HG03045 (cell line): ENCODE measurements around the gene LMO7.
A peak's percentile ranks its signal among the peaks of the same experiment; 100 is the strongest.

Experiments used
- ATAC-seq: cut with Tn5 transposase; IDR thresholded peaks from one replicate; pipeline ENCODE4 v1.9.1; 2021; ENCODE audit warnings: mild to moderate bottlenecking, moderate library complexity; ENCODE audit not compliant: unreplicated experiment

The LMO7 gene

GRCh38 chr13:75796825-75797224, 160.7 kb downstream of the LMO7 start:
- no peak for ATAC-seq

DNA sequence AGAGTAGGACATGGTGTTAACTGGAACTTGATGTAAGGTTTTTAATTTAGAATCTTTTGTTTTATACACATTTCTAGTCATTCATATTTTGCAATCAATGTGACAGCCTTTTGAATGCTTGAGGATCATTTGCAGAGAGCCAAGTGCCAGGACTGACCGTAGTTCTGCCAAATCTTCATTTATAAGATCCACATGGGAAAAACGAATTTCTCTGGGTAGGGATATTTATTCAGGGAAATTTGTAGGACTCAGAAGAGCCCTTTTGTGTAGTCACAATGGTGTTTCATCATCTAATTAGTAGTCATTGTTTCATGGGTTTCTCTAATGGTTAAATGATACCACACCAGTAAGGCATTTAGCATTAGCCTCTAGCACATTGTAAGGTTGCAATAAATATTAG, 161.1 kb downstream of the LMO7 start:
- no peak for ATAC-seq

DNA sequence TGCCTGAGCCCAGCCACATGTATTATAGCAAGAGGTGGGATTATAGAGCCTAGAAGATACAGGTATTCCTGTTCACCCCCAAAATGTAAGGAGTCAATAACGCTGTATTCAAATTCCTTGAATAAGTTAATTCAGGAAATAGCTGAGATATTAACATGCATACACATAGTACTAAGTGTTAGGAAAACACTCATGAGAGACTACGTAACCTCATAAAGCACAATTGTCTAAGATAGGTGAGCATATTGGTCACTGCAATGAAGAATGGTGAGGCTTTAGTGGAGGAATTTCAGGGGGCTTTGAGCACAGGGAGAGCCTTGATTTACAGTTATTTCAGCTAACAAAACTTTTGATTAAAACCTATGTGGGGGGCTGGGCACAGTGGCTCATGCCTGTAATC, 161.6 kb downstream of the LMO7 start:
- no peak for ATAC-seq

GRCh38 chr13:75798353-75799255, 162.5 kb downstream of the LMO7 start:
- ATAC-seq, result no peak

- no peak for ATAC-seq
Observed at GRCh38 chr13:75800545-75800944, 164.4 kb downstream of the LMO7 start.

DNA sequence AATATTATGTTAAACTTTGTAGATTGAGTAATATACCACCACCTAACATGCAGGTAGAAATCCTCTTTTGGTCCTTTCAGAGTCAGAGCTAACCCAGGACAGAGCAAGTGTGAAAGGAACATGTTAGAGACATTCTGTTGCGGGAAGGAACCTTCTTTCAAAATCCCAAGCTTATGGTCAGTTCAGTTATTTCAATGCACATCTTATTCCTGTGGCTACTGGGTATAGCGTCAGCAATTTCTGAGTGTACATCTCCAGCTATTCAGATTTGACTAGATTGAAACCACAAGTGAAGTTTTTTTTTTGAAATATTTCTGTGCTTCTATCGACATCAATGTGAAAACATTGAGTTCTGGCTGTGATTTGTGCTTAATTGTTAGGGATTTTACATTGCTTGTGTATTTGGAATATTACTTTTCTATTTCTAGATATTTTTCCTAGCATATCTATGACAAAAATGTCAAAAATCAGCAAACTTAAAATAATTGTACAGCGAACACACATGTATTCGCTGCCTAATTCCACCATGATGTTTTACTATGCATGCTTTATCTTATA, 165.3 kb downstream of the LMO7 start:
- no peak for ATAC-seq

GRCh38 chr13:75802161-75802560, 166.0 kb downstream of the LMO7 start:
- no peak for ATAC-seq

- peak; percentile 54 for ATAC-seq
Observed at GRCh38 chr13:75803164-75803611, 167.1 kb downstream of the LMO7 start.

- no peak for ATAC-seq
Observed at GRCh38 chr13:75804054-75804453, 167.9 kb downstream of the LMO7 start.

DNA sequence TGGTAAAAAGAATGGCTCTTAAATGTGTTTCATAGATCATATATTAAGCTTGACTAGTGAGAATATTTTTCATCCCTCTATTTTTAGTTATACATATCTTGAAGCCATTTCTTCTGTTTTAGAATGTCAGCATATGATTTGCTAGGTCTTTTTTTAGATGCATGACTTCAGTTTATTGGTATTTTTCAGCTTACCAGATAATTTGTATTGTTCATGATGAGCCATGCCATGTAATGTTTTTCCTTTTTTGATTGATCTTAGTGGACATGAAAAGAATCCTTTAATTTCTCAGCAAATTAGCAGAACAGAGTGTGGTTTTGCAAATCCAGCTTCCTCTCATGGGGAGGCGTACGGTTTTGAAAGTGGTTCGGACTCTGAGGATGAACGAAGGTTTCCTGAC, 168.5 kb downstream of the LMO7 start:
- ATAC-seq, result no peak

DNA sequence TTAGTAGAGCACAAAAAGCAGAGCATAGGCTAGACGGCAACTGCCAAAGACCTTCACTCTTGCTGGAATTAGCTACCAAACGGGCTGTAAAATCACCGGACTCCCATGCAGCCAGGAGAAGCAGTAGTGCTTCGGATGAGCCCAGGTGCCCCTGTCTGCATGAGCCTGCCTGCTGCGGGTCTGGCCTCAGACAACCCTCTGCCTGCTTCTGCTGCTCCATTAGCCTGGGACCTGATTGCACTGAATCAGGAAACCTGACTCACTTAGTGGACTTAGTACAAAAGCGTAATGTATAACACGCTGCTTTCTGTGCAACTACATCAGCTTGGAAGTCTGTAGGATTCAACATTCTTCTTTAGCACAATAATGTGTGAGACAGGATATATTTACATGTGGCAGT, 170.0 kb downstream of the LMO7 start:
- ATAC-seq, result no peak

DNA sequence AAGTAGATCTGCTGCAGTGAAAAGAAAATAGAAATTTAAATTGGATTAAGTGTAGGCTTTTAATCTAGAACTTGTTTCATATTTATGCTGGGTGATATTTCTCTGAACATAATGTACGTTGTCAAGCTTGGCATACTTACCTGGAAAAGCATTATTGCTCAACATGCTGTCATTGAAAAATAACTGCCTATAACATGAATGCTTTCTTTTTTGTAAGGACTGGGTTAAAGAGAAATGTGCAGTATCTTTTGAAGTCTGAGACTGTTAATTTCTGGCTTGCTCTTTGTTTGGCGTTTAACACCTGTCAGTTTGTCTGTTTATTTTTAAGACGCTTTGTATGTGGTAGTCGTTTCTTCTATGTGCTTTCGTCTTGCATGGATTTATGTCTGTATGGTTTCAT, 175.2 kb downstream of the LMO7 start:
- ATAC-seq, result no peak

GRCh38 chr13:75811841-75812240, 175.7 kb downstream of the LMO7 start:
- ATAC-seq, result no peak

- ATAC-seq, result no peak
Observed at GRCh38 chr13:75812751-75813181, 176.6 kb downstream of the LMO7 start.

DNA sequence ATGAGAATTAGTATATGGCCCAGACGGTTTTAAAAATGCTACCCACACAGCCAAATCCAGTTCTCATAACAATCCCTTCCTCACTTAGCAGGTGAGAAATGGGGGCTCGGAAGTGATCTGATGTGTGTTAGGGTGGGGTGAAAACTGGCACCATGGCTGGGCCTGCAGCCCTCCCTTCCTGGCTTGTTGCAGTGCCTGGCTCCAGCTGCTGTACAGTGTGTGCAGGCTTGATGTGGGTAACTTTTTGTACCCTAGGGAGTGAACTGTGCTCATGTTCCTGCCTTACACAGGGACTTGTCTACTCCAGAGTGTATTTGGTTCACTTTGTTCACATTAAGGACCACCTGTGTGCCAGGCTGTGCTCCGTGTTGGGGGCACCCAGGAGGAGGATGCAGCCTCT, 177.2 kb downstream of the LMO7 start:
- no peak for ATAC-seq

GRCh38 chr13:75818179-75818967, 182.2 kb downstream of the LMO7 start:
- no peak for ATAC-seq

DNA sequence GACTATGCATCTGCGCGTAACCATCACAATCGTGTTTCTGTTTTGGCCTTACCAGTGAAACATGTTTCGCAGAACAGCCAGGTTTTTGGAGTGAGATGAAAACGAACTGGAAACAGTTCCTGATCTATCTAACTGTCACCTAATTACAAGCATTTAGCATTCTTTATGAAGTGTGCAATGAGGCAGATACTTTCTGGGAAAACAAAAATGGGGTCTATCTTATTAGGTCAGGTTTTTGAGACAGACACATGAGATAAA, 182.8 kb downstream of the LMO7 start:
- ATAC-seq, result no peak

DNA sequence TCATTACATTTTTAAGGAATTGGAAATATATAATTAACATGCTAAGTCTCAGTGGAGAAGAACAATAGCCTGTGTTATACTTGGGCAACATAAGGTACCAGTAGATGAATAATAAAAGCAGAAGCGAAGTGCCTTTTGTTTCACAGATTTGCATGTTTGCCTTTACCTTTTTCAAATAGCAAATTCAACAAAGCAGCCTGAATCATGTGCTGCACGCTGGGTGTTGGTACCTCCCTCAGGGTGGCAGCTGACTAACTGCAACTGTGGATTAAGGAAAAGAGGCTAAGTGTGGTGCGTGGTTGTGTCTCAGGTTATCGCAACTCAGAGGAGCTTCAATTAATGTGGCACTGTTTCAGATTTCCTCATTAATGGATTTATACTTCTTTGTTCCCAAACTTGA, 189.0 kb downstream of the LMO7 start:
- no peak for ATAC-seq

- no peak for ATAC-seq
Observed at GRCh38 chr13:75825594-75825993, 189.5 kb downstream of the LMO7 start.

- ATAC-seq, result no peak
Observed at GRCh38 chr13:75826391-75826790, 190.3 kb downstream of the LMO7 start.

DNA sequence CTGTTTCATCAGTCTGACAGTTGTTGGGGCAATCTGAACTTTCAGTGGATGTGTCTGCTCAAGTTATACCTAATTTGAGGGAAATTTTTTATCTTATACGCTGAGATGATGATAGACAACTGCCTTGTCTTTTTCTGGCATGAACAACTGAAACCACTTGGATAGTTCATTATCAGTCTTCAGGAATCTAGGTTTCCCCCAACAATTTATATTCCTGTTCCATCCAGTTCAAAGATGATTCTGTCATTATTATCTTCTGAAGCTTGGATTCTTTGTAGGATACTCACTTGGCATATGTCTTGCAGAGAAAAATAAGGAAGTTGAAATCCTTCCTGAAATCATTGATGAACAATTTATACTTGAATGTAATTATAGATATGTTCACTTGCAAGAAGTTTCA, 193.7 kb downstream of the LMO7 start:
- ATAC-seq, result no peak

DNA sequence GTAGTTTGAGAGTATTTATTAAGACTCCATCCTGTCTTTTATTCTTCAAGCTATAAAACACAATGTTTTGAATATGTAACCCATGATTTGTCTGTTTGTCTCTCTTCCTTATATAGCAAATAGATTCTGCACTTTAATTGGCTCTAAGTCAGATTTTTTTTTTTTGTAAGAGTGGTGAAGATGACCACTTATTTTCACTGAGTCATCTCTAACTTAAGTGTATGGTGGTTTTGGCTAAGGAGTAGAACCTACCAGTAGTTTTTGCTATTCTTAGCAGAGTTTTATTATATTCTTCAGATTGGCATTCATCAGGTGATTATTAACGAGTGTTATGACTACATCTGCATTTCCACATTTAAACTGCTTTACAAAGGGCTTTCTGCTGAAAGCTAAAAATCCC, 194.7 kb downstream of the LMO7 start:
- ATAC-seq, result no peak
